Measurements from ENCODE around the gene CCDC196. TPM values are rescaled to one million over a fixed set of nuclear protein-coding genes. Genes with fewer than 3 reads are reported as not detected.

The CCDC196 gene
- total RNA-seq, 1 experiment from 2014 or later: not detected

DNA sequence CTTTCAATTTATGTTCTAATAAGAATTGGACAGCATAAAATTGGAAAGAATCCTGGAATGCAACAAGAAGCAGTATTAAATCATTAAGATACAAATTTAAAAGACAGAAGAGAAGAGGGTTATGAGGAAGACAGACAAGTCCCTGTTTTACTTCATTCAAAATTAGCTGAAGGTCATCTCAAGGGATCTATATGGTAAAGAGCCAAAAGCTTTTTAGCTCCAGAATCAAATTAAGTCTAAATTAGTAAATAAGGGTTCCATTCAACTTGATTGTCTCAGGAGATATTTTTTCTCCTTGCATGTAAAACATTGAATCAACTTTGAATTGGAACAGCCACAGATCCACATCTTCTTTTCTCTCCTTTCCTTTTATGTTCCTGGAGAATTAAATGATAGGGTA lies 7.6 kb downstream of the CCDC196 start:
- Histone ChIP-seq H3K27ac (no peak overlapping the region), H3K79me2 (ENCODE audit: low read depth) (no peaks in the 10 kb centered on the region), H3K9me3 (ENCODE audit: insufficient read depth, low read depth) (no peaks in the 10 kb centered on the region), H3K4me2 (no peak overlapping the region), H3K9me2 (ENCODE audit: insufficient read depth) (no peaks in the 10 kb centered on the region), H3K27me3 (ENCODE audit: insufficient read depth, low read depth) (no peaks in the 10 kb centered on the region), H3K36me3 (ENCODE audit: low read depth) (no peaks in the 10 kb centered on the region), H4K20me1 (ENCODE audit: insufficient read depth) (no peaks in the 10 kb centered on the region), H3K4me1 (replicated peaks; ENCODE audit: insufficient read depth) (0 out of 2 replicates have a peak, but pooled peaks cover 3% of the 10 kb centered on the region), H3K4me3 (no peak overlapping the region), H3F3A (ENCODE audit: insufficient read depth, low read depth) (no peaks in the 10 kb centered on the region), H2AFZ (no peak overlapping the region)
- BruUV-seq (replicated peaks): no TSS peak
- CTCF ChIA-PET: interaction anchor here (0.7 kb wide), 1 partner anchor 800 kb away, joined by 3 read pairs; no protein-coding TSS in a partner anchor
- DNase-seq: no peak
- POLR2A ChIA-PET (ENCODE audit: unreplicated experiment): no interaction called here
- intact Hi-C loops (cut with micrococcal nuclease; ENCODE audit: unreplicated experiment): loop anchor here (10.0 kb wide), 2 partner anchors 129 to 621 kb away; no protein-coding TSS in a partner anchor
- no peak for TF ChIP-seq CTCF (conservative IDR thresholded peaks at IDR 0.05)
- TF ChIP-seq EZH2 (IDR thresholded peaks at IDR 0.05; ENCODE audit: low read depth): no peak

DNA sequence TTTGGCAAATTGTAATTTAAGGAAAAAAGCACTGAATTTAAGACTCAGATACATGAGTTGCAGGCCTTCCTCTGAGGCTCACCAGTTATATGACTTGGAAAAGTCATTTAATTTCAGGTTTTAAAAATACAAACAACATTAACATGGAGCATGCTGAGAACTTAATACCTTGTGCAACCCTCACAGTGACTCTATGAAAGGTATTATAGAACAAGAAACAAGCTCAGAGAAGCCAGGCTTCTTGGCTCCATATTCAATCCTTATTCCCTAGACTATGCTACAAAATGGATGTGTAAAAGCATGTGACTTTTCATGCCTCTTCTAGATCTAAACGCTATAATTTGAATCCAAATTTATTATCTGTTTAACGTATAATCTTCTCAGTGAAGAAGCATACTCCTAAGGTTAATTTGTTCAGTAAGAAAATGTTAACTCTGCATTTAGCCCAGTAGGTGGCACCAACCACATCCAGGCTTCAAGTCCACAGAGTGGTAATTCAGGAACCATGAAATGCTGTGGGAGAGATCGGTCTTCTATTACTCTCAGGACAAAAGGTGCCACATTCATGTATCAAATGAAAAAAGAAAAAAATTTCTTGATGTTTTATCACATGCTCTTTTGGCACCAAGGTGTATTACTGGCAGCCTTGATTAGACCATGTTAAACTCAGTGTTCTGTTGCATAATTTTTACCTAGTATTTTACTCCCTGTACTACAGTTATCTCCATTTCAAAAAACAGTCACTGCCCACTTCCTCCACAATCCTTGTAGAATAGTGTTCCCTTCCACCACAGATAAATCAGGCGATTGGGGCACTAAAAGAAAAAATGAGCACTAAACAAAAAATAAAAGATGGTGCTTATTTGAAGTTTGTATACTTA lies 9.3 kb downstream of the CCDC196 start:
- Histone ChIP-seq H3K27ac (no peak overlapping the region), H3K79me2 (ENCODE audit: low read depth) (no peaks in the 10 kb centered on the region), H3F3A (ENCODE audit: insufficient read depth, low read depth) (no peaks in the 10 kb centered on the region), H4K20me1 (ENCODE audit: insufficient read depth) (no peaks in the 10 kb centered on the region), H3K4me3 (no peak overlapping the region), H3K4me2 (peak overlapping the region; percentile 22; the same call in 1 of the 2 replicates), H3K27me3 (ENCODE audit: insufficient read depth, low read depth) (no peaks in the 10 kb centered on the region), H3K9me3 (ENCODE audit: insufficient read depth, low read depth) (no peaks in the 10 kb centered on the region), H2AFZ (no peak overlapping the region; the same call in 1 of the 2 replicates), H3K4me1 (replicated peaks; ENCODE audit: insufficient read depth) (no peaks in the 10 kb centered on the region), H3K36me3 (ENCODE audit: low read depth) (no peaks in the 10 kb centered on the region), H3K9me2 (ENCODE audit: insufficient read depth) (no peaks in the 10 kb centered on the region)
- intact Hi-C loops (cut with micrococcal nuclease; ENCODE audit: unreplicated experiment): loop anchor here (5.0 to 10.0 kb wide), 3 partner anchors 131 to 619 kb away; no protein-coding TSS in a partner anchor
- ChIA-PET POLR2A (ENCODE audit: unreplicated experiment) (no interaction called here), CTCF (interaction anchor here (0.6 kb wide), 1 partner anchor 136 kb away, joined by 7 read pairs; no protein-coding TSS in a partner anchor)
- BruUV-seq (replicated peaks): no TSS peak
- TF ChIP-seq CTCF (conservative IDR thresholded peaks at IDR 0.05) (peak; percentile 85), EZH2 (IDR thresholded peaks at IDR 0.05; ENCODE audit: low read depth) (no peak)
- DNase-seq: peak; percentile 33 to 62

- no peak overlapping the region for H2AFZ ChIP-seq
- no peak overlapping the region for H3K4me3 ChIP-seq
- POLR2A ChIA-PET (ENCODE audit: unreplicated experiment): no interaction called here
- no peaks in the 10 kb centered on the region for H3F3A ChIP-seq (ENCODE audit: insufficient read depth, low read depth)
- CTCF ChIA-PET: no interaction called here
- no peak for DNase-seq
- H3K4me2 ChIP-seq: no peak overlapping the region
- intact Hi-C loops (cut with micrococcal nuclease; ENCODE audit: unreplicated experiment): loop anchor here (5.0 to 10.0 kb wide), 3 partner anchors 131 to 619 kb away; no protein-coding TSS in a partner anchor
- no peaks in the 10 kb centered on the region for H4K20me1 ChIP-seq (ENCODE audit: insufficient read depth)
- BruUV-seq (replicated peaks): no TSS peak
- H3K4me1 ChIP-seq (replicated peaks; ENCODE audit: insufficient read depth): no peaks in the 10 kb centered on the region
- no peaks in the 10 kb centered on the region for H3K27me3 ChIP-seq (ENCODE audit: insufficient read depth, low read depth)
- H3K9me3 ChIP-seq (ENCODE audit: insufficient read depth, low read depth): no peaks in the 10 kb centered on the region
- no peaks in the 10 kb centered on the region for H3K36me3 ChIP-seq (ENCODE audit: low read depth)
- TF ChIP-seq EZH2 (IDR thresholded peaks at IDR 0.05; ENCODE audit: low read depth) (no peak), CTCF (conservative IDR thresholded peaks at IDR 0.05) (no peak)
- no peak overlapping the region for H3K27ac ChIP-seq
- H3K79me2 ChIP-seq (ENCODE audit: low read depth): no peaks in the 10 kb centered on the region
- no peaks in the 10 kb centered on the region for H3K9me2 ChIP-seq (ENCODE audit: insufficient read depth)
These were observed 10.1 kb downstream of the CCDC196 start for GRCh38 chr14:66496188-66496807.
